Naive B cell (primary cell): ENCODE data around the gene HGS. TPM values are rescaled to one million over a fixed set of nuclear protein-coding genes. Genes with fewer than 3 reads are reported as not detected.

Experiments used
- ATAC-seq, 2 donors: fragments of 150-1000 bp; cut with Tn5 transposase; 2 replicates each; pipeline ENCODE4 v1.10.0; 2021; ENCODE audit warnings: low read depth in 2 of 2, mild to moderate bottlenecking in 2 of 2, moderate library complexity in 2 of 2
- DNase-seq: peaks from one replicate; pipeline ENCODE4 v3.0.0; 2022
- H3K27ac Mint-ChIP-seq, 6 donors: one replicate each; pipeline ENCODE4 v1.8.0; 2020 to 2022; ENCODE audit warnings: mild to moderate bottlenecking in 6 of 6, mixed read lengths in 6 of 6, moderate library complexity in 5 of 6, inconsistent platforms in 2 of 6
- H3K27me3 Mint-ChIP-seq, 3 donors: one replicate each; pipeline ENCODE4 v1.8.0; 2021 to 2022; ENCODE audit warnings: mixed read lengths in 3 of 3, mild to moderate bottlenecking in 1 of 3
- H3K36me3 Mint-ChIP-seq, 2 donors: one replicate each; pipeline ENCODE4 v1.8.0; 2020 to 2022; ENCODE audit warnings: mixed read lengths in 2 of 2, inconsistent platforms in 1 of 2, mild to moderate bottlenecking in 1 of 2
- H3K4me1 Mint-ChIP-seq, 3 donors: one replicate each; pipeline ENCODE4 v1.8.0; 2020 to 2022; ENCODE audit warnings: mixed read lengths in 3 of 3, inconsistent platforms in 1 of 3, mild to moderate bottlenecking in 1 of 3, moderate library complexity in 1 of 3
- H3K4me3 Mint-ChIP-seq, 8 donors: one replicate each; pipeline ENCODE4 v1.8.0; 2020 to 2022; ENCODE audit warnings: mild to moderate bottlenecking in 8 of 8, mixed read lengths in 8 of 8, moderate library complexity in 8 of 8, inconsistent platforms in 2 of 8
- H3K9me3 Mint-ChIP-seq, 7 donors: one replicate each; pipeline ENCODE4 v1.8.0; 2020 to 2022; ENCODE audit warnings: mixed read lengths in 7 of 7, mild to moderate bottlenecking in 5 of 7, inconsistent platforms in 2 of 7, moderate library complexity in 1 of 7
- polyA plus RNA-seq, 6 donors: library from polyadenylated mRNA; unstranded; fragments of 300-500 nt; fragmentation: Illumina TruSeq; gene quantifications; one replicate each; pipeline ENCODE4 v1.2.3, GENCODE V29; 2021; ENCODE audit warnings: low read depth in 6 of 6

The HGS gene
- polyA plus RNA-seq, 6 donors from 2014 or later: 11.3 to 47.6 (median 21.7) TPM

- DNase-seq (no peak), ATAC-seq (no peak)
- no peak overlapping the region for H3K4me3 Mint-ChIP-seq
- no peak overlapping the region for H3K27ac Mint-ChIP-seq
- no peaks in the 10 kb centered on the region for H3K9me3 Mint-ChIP-seq
- peaks cover 4 to 7% (median 6%) of the 10 kb centered on the region in 3 donors for H3K4me1 Mint-ChIP-seq
- no peaks in the 10 kb centered on the region for H3K27me3 Mint-ChIP-seq
- no peaks in the 10 kb centered on the region for H3K36me3 Mint-ChIP-seq
Observed at GRCh38 chr17:81716674-81716996, 32.8 kb downstream of the HGS start.

- Mint-ChIP-seq H3K4me3 (no peak overlapping the region), H3K4me1 (peaks cover 4 to 6% (median 5%) of the 10 kb centered on the region in 3 donors), H3K27me3 (no peaks in the 10 kb centered on the region), H3K9me3 (no peaks in the 10 kb centered on the region), H3K27ac (no peak overlapping the region), H3K36me3 (no peaks in the 10 kb centered on the region)
- DNase-seq: no peak
- no peak for ATAC-seq
Observed at GRCh38 chr17:81717049-81717765, 33.4 kb downstream of the HGS start.

- no peak overlapping the region for H3K4me3 Mint-ChIP-seq
- H3K4me1 Mint-ChIP-seq: peaks cover 2 to 4% (median 3%) of the 10 kb centered on the region in 3 donors
- ATAC-seq (no peak), DNase-seq (no peak)
- H3K36me3 Mint-ChIP-seq: no peaks in the 10 kb centered on the region
- H3K27ac Mint-ChIP-seq: no peak overlapping the region
- H3K27me3 Mint-ChIP-seq: no peaks in the 10 kb centered on the region
- no peaks in the 10 kb centered on the region for H3K9me3 Mint-ChIP-seq
Observed at GRCh38 chr17:81717766-81718089, 33.9 kb downstream of the HGS start.

GRCh38 chr17:81719410-81720266, 35.8 kb downstream of the HGS start:
- H3K36me3 Mint-ChIP-seq: no peaks in the 10 kb centered on the region
- no peaks in the 10 kb centered on the region for H3K9me3 Mint-ChIP-seq
- peaks cover 8 to 14% (median 8%) of the 10 kb centered on the region in 3 donors for H3K27me3 Mint-ChIP-seq
- H3K4me1 Mint-ChIP-seq: no peaks in the 10 kb centered on the region
- DNase-seq: no peak
- ATAC-seq: no peak
- H3K4me3 Mint-ChIP-seq: peak overlapping the region in 1 of 8 donors; percentile 36
- peak overlapping the region in 1 of 6 donors; percentile 81 for H3K27ac Mint-ChIP-seq

GRCh38 chr17:81720267-81721071, 36.7 kb downstream of the HGS start:
- Mint-ChIP-seq H3K36me3 (no peaks in the 10 kb centered on the region), H3K4me3 (no peak overlapping the region), H3K27me3 (peaks cover 8 to 14% (median 8%) of the 10 kb centered on the region in 3 donors), H3K27ac (no peak overlapping the region), H3K9me3 (no peaks in the 10 kb centered on the region), H3K4me1 (no peaks in the 10 kb centered on the region)
- ATAC-seq (no peak), DNase-seq (no peak)

- Mint-ChIP-seq H3K4me1 (no peaks in the 10 kb centered on the region), H3K27me3 (peaks cover 8 to 19% (median 15%) of the 10 kb centered on the region in 3 donors), H3K36me3 (no peaks in the 10 kb centered on the region), H3K27ac (no peak overlapping the region), H3K9me3 (peaks cover 0 to 2% (median 0%) of the 10 kb centered on the region in 7 donors), H3K4me3 (no peak overlapping the region)
- no peak for DNase-seq
- ATAC-seq: no peak
Observed at GRCh38 chr17:81722184-81723120, 38.6 kb downstream of the HGS start.

GRCh38 chr17:81723651-81724209, 39.9 kb downstream of the HGS start:
- ATAC-seq (no peak), DNase-seq (no peak)
- peaks cover 0 to 2% (median 0%) of the 10 kb centered on the region in 7 donors for H3K9me3 Mint-ChIP-seq

GRCh38 chr17:81725439-81725838, 41.6 kb downstream of the HGS start:
- no peaks in the 10 kb centered on the region for H3K4me1 Mint-ChIP-seq
- H3K27me3 Mint-ChIP-seq: peaks cover 8 to 25% (median 16%) of the 10 kb centered on the region in 3 donors
- DNase-seq (no peak), ATAC-seq (no peak)
- no peak overlapping the region for H3K27ac Mint-ChIP-seq
- H3K9me3 Mint-ChIP-seq: peaks cover 0 to 2% (median 0%) of the 10 kb centered on the region in 7 donors
- H3K36me3 Mint-ChIP-seq: no peaks in the 10 kb centered on the region
- no peak overlapping the region for H3K4me3 Mint-ChIP-seq

More at GRCh38 chr17:81723651-81724209, 39.9 kb downstream of the HGS start:
- H3K36me3 Mint-ChIP-seq: no peaks in the 10 kb centered on the region
- H3K27me3 Mint-ChIP-seq: peaks cover 8 to 19% (median 16%) of the 10 kb centered on the region in 3 donors
- no peak overlapping the region for H3K27ac Mint-ChIP-seq
- H3K4me1 Mint-ChIP-seq: no peaks in the 10 kb centered on the region
- no peak overlapping the region for H3K4me3 Mint-ChIP-seq

- Mint-ChIP-seq H3K4me1 (no peaks in the 10 kb centered on the region), H3K4me3 (no peak overlapping the region), H3K27me3 (peaks cover 8 to 28% (median 19%) of the 10 kb centered on the region in 3 donors), H3K9me3 (peaks cover 0 to 2% (median 0%) of the 10 kb centered on the region in 7 donors), H3K27ac (peak overlapping the region in 1 of 6 donors; percentile 66), H3K36me3 (no peaks in the 10 kb centered on the region)
- ATAC-seq: no peak
- no peak for DNase-seq
Observed at GRCh38 chr17:81726004-81726403, 42.2 kb downstream of the HGS start.

- peaks cover 0 to 2% (median 0%) of the 10 kb centered on the region in 7 donors for H3K9me3 Mint-ChIP-seq
- DNase-seq (no peak), ATAC-seq (no peak)
- no peaks in the 10 kb centered on the region for H3K4me1 Mint-ChIP-seq
- H3K27me3 Mint-ChIP-seq: peaks cover 15 to 42% (median 22%) of the 10 kb centered on the region in 3 donors
- H3K36me3 Mint-ChIP-seq: no peaks in the 10 kb centered on the region
- H3K27ac Mint-ChIP-seq: no peak overlapping the region
- no peak overlapping the region for H3K4me3 Mint-ChIP-seq
Observed at GRCh38 chr17:81727324-81728031, 43.7 kb downstream of the HGS start.

- H3K27ac Mint-ChIP-seq: no peak overlapping the region
- DNase-seq (peak; percentile 40), ATAC-seq (peak; percentile 60 to 61)
- H3K4me3 Mint-ChIP-seq: no peak overlapping the region
- no peaks in the 10 kb centered on the region for H3K36me3 Mint-ChIP-seq
- peaks cover 11 to 17% (median 11%) of the 10 kb centered on the region in 3 donors for H3K4me1 Mint-ChIP-seq
- H3K9me3 Mint-ChIP-seq: no peaks in the 10 kb centered on the region
- peaks cover 21 to 53% (median 33%) of the 10 kb centered on the region in 3 donors for H3K27me3 Mint-ChIP-seq
Observed at GRCh38 chr17:81733507-81734404, 49.9 kb downstream of the HGS start.
